ENCODE results near the gene CCDC57.
"Not testable (repeated sequence)": the region's sequence is repeated elsewhere in the genome, so short reads cannot be mapped to it uniquely, and the experiment has no call there.

DNA sequence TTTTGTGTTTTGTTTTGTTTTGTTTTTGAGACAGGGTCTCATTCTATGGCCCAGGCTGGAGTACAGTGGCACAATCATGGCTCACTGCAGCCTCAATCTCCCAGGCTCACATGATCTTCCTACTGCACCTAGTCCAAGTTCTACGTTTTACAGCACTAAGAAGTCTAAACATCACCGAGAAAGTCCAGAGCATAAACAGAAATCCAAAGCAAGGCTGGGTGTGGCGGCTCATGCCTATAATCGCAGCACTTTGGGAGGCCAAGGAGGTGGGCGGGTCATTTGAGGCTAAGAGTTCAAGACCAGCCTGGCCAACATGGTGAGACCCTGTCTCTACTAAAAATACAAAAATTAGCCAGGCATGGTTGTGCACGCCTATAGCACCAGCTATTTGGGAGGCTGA, 19.6 kb downstream of the CCDC57 start:
- TF ChIP-seq, protein P1, sequence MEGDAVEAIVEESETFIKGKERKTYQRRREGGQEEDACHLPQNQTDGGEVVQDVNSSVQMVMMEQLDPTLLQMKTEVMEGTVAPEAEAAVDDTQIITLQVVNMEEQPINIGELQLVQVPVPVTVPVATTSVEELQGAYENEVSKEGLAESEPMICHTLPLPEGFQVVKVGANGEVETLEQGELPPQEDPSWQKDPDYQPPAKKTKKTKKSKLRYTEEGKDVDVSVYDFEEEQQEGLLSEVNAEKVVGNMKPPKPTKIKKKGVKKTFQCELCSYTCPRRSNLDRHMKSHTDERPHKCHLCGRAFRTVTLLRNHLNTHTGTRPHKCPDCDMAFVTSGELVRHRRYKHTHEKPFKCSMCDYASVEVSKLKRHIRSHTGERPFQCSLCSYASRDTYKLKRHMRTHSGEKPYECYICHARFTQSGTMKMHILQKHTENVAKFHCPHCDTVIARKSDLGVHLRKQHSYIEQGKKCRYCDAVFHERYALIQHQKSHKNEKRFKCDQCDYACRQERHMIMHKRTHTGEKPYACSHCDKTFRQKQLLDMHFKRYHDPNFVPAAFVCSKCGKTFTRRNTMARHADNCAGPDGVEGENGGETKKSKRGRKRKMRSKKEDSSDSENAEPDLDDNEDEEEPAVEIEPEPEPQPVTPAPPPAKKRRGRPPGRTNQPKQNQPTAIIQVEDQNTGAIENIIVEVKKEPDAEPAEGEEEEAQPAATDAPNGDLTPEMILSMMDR (IDR thresholded peaks at IDR 0.05): not testable (repeated sequence)
- not testable (repeated sequence) for TF ChIP-seq POLR2A (IDR thresholded peaks at IDR 0.05; ENCODE audit: low read depth); EP300 (IDR thresholded peaks at IDR 0.05); POLR2AphosphoS5 (IDR thresholded peaks at IDR 0.05)

Measured in esophagus muscularis mucosa (tissue), 4 donors.